Stomach (tissue), 4 donors: ENCODE data around the gene CFAP46.

ENCODE experiments used
- EP300 ChIP-seq: sonication (generic); formaldehyde crosslinking; IDR thresholded peaks from one replicate; pipeline ENCODE4 v1.6.1; 2017; ENCODE audit warnings: antibody characterized with exemption
- TF ChIP-seq, protein P1 (sequence below), 7 experiments: fragments of 450-650 bp in 4 of 7; fragments of 200-600 bp in 3 of 7; sonication (generic) in 3 of 7; IDR thresholded peaks; one replicate each; pipeline ENCODE4 v1.5.1; 2016 to 2019; ENCODE audit warnings: antibody characterized with exemption in 7 of 7, control low read depth in 2 of 7, mild to moderate bottlenecking in 1 of 7

DNA sequence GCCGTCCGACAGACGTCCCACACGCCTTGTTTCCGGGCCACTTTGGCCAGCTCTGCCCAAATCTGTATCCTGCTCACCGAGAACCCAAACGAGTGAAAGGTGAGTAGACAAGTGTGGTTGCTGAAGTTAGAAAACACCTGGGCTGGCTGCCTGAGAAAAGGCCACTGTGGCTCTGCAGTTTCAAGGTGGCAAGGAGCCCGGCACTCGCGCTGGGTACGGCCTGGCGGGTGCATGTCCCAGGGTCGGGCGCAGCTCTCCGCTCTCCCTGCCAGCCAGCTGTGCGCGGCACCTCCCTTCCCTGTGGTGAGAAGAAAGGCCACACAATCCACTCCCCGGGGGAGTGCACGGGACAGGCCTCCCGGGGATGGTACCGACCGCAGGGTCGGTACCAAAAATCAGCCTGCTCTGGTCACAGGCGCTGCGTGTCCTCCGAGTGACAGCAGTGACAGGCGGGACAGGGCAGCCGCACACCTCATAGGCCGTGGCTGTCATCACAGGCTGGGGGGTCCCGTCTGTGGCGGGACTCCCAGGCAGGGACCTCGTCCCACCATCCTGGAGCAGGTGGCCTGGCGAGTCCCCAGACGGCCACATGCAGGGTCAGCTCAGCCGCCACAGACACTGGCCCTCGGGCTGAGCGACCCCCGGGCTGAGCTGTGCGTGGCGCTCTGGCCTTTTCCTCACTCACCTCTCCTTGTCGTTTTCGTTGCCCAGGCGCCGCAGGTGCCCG is 22.8 kb downstream of the CFAP46 start:
- TF ChIP-seq, protein P1, sequence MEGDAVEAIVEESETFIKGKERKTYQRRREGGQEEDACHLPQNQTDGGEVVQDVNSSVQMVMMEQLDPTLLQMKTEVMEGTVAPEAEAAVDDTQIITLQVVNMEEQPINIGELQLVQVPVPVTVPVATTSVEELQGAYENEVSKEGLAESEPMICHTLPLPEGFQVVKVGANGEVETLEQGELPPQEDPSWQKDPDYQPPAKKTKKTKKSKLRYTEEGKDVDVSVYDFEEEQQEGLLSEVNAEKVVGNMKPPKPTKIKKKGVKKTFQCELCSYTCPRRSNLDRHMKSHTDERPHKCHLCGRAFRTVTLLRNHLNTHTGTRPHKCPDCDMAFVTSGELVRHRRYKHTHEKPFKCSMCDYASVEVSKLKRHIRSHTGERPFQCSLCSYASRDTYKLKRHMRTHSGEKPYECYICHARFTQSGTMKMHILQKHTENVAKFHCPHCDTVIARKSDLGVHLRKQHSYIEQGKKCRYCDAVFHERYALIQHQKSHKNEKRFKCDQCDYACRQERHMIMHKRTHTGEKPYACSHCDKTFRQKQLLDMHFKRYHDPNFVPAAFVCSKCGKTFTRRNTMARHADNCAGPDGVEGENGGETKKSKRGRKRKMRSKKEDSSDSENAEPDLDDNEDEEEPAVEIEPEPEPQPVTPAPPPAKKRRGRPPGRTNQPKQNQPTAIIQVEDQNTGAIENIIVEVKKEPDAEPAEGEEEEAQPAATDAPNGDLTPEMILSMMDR (IDR thresholded peaks at IDR 0.05) = no peak
- no peak for TF ChIP-seq EP300
